OCI-LY3 (cell line): ENCODE results near the gene MYO15B.

ENCODE experiments used
- H2AFZ ChIP-seq: fragments of 200-600, 300-600 bp; shearing (Covaris generic); 2 replicates; pipeline ENCODE4 v1.6.0; 2014; ENCODE audit warnings: antibody characterized with exemption, low read depth, low read length
- H3K27ac ChIP-seq: fragments of 200-600, 300-600 bp; sonication (generic); 2 replicates; pipeline ENCODE4 v1.5.1; 2014; ENCODE audit warnings: mild to moderate bottlenecking, low read length, moderate library complexity, mixed read lengths
- H3K27me3 ChIP-seq: fragments of 200-600, 300-600 bp; sonication (generic); 2 replicates; pipeline ENCODE4 v1.6.1; 2014; ENCODE audit warnings: low read depth, low read length, mixed read lengths
- H3K36me3 ChIP-seq: fragments of 200-600, 300-600 bp; sonication (generic); replicated peaks from 2 replicates; pipeline ENCODE3; 2014; ENCODE audit warnings: low read depth, low read length, mixed read lengths
- H3K4me1 ChIP-seq: fragments of 300-600, 200-600 bp; sonication (generic); 2 replicates; pipeline ENCODE4 v1.6.1; 2014; ENCODE audit warnings: low read length, mixed read lengths
- H3K4me2 ChIP-seq: fragments of 200-600, 300-600 bp; sonication (generic); 2 replicates; pipeline ENCODE4 v1.6.1; 2014; ENCODE audit warnings: low read length, mixed read lengths
- H3K4me3 ChIP-seq: fragments of 300-600, 200-600 bp; sonication (generic); 2 replicates; pipeline ENCODE4 v1.5.1; 2014; ENCODE audit warnings: antibody characterized with exemption, mild to moderate bottlenecking, low read length, moderate library complexity
- H3K79me2 ChIP-seq: fragments of 300-600, 200-600 bp; shearing (Covaris generic); 2 replicates; pipeline ENCODE4 v1.6.1; 2014; ENCODE audit warnings: mild to moderate bottlenecking, low read length, mixed read lengths
- H3K9ac ChIP-seq: fragments of 300-600, 200-600 bp; shearing (Covaris generic); 2 replicates; pipeline ENCODE4 v1.6.0; 2014; ENCODE audit warnings: mild to moderate bottlenecking, low read length, moderate library complexity
- H3K9me3 ChIP-seq: fragments of 200-600, 300-600 bp; shearing (Covaris generic); 2 replicates; pipeline ENCODE4 v1.6.1; 2014; ENCODE audit warnings: low read length, mixed read lengths; ENCODE audit not compliant: insufficient read depth
- H4K20me1 ChIP-seq: fragments of 200-600, 300-600 bp; sonication (generic); 2 replicates; pipeline ENCODE4 v1.6.1; 2016; ENCODE audit warnings: low read length, mixed read lengths; ENCODE audit not compliant: insufficient read depth
- EZH2phosphoT487 ChIP-seq: fragments of 200-600 bp; shearing (Covaris generic); IDR thresholded peaks from 2 replicates; pipeline ENCODE4 v1.6.1; 2018; ENCODE audit warnings: antibody characterized with exemption, mixed run types, low read depth
- TF ChIP-seq, protein P1 (sequence below): fragments of 200-600, 300-600 bp; sonication (generic); IDR thresholded peaks from 2 replicates; pipeline ENCODE4 v1.5.1; 2014; ENCODE audit warnings: antibody characterized with exemption, low read length, low read depth

MYO15B gene

DNA sequence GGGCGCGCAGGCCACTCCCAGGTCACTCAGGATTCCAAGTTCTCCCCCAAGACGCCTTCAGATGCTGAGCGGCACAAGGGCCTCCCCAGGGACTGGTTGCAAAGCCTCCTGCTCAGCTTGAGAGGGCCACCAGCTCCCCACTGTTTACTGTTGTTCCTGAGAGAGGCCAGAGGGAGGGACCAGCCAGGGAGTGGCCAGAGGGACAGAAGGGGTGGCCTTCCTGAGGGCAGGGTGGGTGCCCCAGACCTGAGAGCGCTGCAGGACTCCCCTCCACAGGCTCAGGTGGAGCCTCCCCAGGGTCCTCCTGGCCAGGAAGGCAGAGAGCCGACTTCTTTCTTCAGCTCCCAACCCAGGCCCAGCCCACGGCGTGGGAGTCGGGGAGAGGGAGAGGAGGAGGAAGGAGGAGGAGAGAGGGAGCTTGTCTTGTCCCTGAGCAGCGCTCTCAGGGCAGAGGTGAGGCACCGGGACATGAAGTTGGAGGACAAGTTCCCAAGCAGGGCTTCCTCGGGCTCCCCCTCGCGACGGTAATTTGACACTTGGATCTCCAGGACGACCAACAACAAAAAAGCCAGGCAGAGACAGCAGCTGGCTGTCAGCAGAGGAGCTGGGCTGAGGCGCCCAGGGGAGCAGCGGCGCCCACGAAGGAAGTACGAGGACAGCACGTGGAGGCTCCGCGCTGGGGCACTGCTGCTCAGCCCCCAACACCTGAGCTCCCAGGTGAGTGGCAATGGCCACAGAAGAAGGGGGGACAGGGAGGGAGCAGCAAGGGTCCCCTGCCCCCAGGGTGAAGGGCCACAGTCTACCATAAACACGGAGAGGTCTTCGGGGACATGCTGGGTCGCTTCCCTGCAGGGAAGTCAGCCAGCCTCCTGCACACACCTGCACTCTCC, 46.1 kb downstream of the MYO15B start:
- H3K9me3 ChIP-seq, result no peaks in the 10 kb centered on the region
- peaks cover 16% of the 10 kb centered on the region for H3K4me1 ChIP-seq
- H2AFZ ChIP-seq, result no peak overlapping the region
- peaks cover 7% of the 10 kb centered on the region for H3K36me3 ChIP-seq
- no peak overlapping the region; the same call in 1 of the 2 replicates for H3K27ac ChIP-seq
- H3K27me3 ChIP-seq, result no peaks in the 10 kb centered on the region
- no peak overlapping the region for H3K9ac ChIP-seq
- no peaks in the 10 kb centered on the region for H3K79me2 ChIP-seq
- H3K4me2 ChIP-seq, result peak overlapping the region; percentile 55
- H3K4me3 ChIP-seq, result no peak overlapping the region
- TF ChIP-seq, protein P1, sequence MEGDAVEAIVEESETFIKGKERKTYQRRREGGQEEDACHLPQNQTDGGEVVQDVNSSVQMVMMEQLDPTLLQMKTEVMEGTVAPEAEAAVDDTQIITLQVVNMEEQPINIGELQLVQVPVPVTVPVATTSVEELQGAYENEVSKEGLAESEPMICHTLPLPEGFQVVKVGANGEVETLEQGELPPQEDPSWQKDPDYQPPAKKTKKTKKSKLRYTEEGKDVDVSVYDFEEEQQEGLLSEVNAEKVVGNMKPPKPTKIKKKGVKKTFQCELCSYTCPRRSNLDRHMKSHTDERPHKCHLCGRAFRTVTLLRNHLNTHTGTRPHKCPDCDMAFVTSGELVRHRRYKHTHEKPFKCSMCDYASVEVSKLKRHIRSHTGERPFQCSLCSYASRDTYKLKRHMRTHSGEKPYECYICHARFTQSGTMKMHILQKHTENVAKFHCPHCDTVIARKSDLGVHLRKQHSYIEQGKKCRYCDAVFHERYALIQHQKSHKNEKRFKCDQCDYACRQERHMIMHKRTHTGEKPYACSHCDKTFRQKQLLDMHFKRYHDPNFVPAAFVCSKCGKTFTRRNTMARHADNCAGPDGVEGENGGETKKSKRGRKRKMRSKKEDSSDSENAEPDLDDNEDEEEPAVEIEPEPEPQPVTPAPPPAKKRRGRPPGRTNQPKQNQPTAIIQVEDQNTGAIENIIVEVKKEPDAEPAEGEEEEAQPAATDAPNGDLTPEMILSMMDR, result peak; percentile 51
- no peak for TF ChIP-seq EZH2phosphoT487
- no peaks in the 10 kb centered on the region; the same call in 1 of the 2 replicates for H4K20me1 ChIP-seq

- Histone ChIP-seq H3K4me2 (no peak overlapping the region; the same call in 1 of the 2 replicates), H3K27me3 (no peaks in the 10 kb centered on the region), H2AFZ (no peak overlapping the region), H3K9ac (no peak overlapping the region), H3K4me1 (peaks cover 16% of the 10 kb centered on the region), H3K9me3 (no peaks in the 10 kb centered on the region), H3K36me3 (peaks cover 7% of the 10 kb centered on the region), H4K20me1 (no peaks in the 10 kb centered on the region; the same call in 1 of the 2 replicates), H3K4me3 (no peak overlapping the region), H3K79me2 (no peaks in the 10 kb centered on the region), H3K27ac (no peak overlapping the region)
- TF ChIP-seq, protein P1, result no peak
- TF ChIP-seq EZH2phosphoT487, result no peak
These were observed 46.8 kb downstream of the MYO15B start for GRCh38 chr17:75634376-75634740.

- Histone ChIP-seq H3K4me3 (no peak overlapping the region), H2AFZ (no peak overlapping the region), H3K27me3 (no peaks in the 10 kb centered on the region), H3K9ac (no peak overlapping the region), H3K9me3 (no peaks in the 10 kb centered on the region), H3K27ac (no peak overlapping the region), H3K4me1 (peaks cover 16% of the 10 kb centered on the region), H3K4me2 (no peak overlapping the region), H4K20me1 (no peaks in the 10 kb centered on the region; the same call in 1 of the 2 replicates), H3K79me2 (no peaks in the 10 kb centered on the region), H3K36me3 (peaks cover 11% of the 10 kb centered on the region)
- no peak for TF ChIP-seq EZH2phosphoT487
- TF ChIP-seq, protein P1, result no peak
These were observed 47.4 kb downstream of the MYO15B start for GRCh38 chr17:75634754-75635609.
